Measurements from ENCODE around the gene DNMT1.
"Not testable (repeated sequence)": the region's sequence is repeated elsewhere in the genome, so short reads cannot be mapped to it uniquely, and the experiment has no call there.

DNMT1 gene

DNA sequence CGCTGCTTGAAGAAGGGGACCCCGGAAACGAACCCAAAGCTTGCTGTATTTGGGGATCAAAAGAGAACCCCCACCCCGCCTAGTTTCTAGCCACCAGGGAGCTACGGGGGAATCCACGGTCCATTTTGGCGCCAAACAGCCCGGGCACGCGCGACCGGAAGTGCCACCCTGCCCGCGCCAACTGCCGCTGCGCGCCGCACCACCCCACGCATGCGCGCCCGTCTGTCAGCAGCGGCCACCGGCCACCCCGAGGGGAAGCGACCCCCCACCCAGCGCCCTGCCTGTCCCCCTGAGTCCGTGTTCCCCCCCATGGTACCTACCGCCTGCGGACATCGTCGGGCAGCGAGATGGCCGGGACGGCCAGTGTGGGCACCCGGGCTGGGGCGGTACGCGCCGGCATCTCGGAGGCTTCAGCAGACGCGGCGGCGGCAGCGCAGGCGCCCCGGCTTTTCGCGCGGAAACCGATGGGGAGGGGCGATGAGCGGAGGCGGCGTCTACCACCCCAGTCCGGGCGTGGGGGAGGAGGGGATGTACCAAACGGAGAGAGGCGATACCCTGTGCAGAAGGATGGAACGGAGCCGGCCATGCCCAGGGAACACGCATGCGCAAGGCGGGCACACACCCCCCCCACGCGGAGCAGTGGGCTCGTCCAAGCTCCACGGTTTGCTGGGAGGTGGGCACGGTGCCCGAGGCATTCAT lies at the start of gene DNMT1:
DNMT1 (minus strand) TSS at position 454 of the 699 bp plus-strand sequence; CDS start at position 400, 54 bp downstream.
- DNase-seq, result peak; percentile 99

GRCh38 chr19:10243606-10244005 lies 48.9 kb upstream of the DNMT1 start:
- DNase-seq, result no peak

DNA sequence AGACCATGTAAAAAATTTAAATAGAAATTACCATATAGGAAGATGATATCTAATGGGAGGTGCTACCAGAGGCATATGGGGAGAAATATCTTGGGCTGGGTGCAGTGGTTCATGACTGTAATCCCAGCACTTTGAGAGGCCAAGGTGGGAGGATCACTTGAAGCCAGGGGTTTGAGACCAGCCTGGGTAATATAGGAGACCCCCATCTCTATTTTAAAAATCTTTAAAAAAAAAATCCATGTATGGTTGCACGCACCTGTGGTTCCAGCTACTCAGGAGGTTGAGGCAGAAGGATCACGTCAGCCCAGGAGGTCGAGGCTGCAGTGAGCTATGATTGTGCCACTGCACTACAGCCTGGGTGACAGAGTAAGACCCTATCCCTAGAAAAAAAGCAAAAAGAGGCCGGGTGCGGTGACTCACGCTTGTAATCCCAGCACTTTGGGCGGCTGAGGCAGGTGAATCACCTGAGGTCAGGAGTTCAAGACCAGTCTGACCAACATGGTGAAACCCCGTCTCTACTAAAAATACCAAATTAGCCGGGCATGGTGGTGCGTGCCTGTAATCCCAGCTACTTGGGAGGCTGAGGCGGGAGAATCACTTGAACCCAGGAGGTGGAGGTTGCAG lies 47.2 kb upstream of the DNMT1 start:
- not testable (repeated sequence) for DNase-seq

DNA sequence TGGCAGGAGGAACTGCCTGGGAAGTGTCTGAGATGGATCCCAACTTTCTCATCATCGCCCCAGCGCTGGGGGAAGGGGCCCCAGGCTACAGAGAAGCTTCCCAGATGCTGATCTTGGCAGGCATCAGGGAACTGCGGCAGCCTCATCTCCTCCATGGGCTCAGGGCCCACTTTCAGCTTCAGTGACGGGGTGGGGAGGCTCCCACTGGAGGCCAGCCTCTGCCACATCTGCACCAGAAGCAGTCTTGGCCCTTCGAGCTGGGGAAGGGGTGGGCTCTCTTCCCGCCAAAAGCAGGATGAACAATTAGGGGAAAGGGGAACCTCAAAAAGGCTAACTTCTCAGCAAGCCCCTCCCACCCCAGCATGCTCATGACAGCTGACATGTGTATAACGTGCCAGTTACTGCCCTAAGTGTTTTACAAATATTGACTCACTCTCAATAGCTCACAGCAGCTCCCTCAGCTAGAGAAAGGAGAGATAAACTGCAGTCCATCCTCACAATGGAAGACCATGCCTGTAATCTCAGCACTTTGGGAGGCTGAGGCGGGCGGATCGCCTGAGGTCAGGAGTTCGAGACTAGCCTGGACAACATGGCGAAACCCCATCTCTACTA lies 43.5 kb upstream of the DNMT1 start:
- DNase-seq, result no peak

- DNase-seq, result no peak
These were observed 42.9 kb upstream of the DNMT1 start for GRCh38 chr19:10237702-10238101.

GRCh38 chr19:10235409-10235808 lies 40.7 kb upstream of the DNMT1 start:
- not testable (repeated sequence) for DNase-seq

- DNase-seq, result no peak
These were observed 40.2 kb upstream of the DNMT1 start for GRCh38 chr19:10235003-10235402.

- DNase-seq, result no peak
These were observed 39.2 kb upstream of the DNMT1 start for GRCh38 chr19:10233946-10234345.

- DNase-seq, result no peak
These were observed 37.0 kb upstream of the DNMT1 start for GRCh38 chr19:10231612-10232228.

- DNase-seq, result peak; percentile 73 to 81
These were observed 36.3 kb upstream of the DNMT1 start, which contains the start of gene S1PR2 for GRCh38 chr19:10230861-10231611. Gene S1PR2 (minus strand): TSS chr19:10231331. CDS start chr19:10224905, 6,426 bp downstream.

DNA sequence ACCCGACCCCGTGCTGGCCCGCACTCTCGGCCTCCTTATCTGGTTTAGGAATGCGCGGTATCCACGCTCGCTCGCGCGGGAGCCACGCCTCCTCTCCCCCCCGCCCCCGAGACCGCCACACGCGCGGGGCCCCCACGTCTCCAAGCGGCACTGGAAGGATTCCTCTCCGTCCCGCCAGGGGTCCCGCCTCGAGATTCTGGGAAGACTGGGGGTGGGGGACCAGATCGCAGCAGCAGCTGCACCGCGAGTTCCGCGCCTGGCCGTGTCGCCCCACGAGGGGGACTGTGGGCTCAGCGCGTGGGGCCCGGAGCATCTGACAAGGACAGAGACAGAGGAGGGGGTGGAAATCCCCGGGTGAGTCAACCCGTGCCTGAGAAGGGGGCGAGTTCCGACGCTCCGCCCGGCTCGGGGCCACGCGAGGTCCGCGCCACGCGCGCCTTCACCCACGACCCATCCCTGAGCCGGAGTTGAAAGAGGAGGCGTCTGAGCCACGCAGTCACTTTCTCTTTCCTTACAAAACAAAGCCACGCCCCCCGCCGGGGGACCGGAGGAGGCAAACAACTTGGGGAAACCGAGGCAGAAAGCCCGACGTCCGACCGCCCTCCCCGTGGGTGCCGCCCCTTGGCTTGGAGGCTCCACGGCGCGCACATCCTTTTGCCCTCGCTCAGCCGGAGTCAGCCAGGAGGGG lies 35.6 kb upstream of the DNMT1 start:
- DNase-seq, result peak; percentile 60 to 75

GRCh38 chr19:10228920-10229319 lies 34.2 kb upstream of the DNMT1 start:
- peak; percentile 32 to 41 for DNase-seq

GRCh38 chr19:10228393-10228792 lies 33.6 kb upstream of the DNMT1 start:
- DNase-seq, result no peak

- no peak for DNase-seq
These were observed 32.5 kb upstream of the DNMT1 start for GRCh38 chr19:10227026-10227971.

DNA sequence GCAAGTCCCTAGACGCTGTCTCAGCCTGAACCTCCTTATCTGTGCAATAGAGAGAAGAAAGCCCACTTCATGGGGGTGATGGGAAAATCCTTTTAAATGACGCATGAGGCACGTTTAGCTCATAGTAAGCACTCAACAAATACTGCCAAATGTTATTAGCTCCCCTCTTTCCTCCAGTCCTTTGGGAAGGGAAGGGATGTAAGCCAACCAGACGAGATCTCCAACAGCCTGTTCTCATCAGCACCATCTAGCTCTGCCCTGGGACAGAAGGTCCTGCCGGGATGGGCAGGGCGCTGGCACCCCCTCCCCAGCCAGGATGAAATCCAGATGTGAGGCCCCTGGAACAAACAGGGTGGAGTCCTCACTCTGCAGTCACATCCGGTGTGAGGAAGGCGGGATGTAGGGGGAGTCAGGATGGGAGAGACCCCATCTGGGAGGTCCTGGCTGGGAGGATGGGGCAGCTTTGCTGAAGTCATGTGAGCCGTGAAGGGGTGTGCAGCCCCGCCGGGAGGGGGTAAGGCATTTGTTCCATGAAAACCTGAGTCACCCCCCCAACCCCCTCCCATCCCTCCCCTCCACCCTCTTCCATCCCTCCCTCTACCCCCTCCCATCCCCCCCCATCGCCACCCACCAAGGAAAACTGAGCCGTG lies 31.7 kb upstream of the DNMT1 start:
- no peak for DNase-seq

DNA sequence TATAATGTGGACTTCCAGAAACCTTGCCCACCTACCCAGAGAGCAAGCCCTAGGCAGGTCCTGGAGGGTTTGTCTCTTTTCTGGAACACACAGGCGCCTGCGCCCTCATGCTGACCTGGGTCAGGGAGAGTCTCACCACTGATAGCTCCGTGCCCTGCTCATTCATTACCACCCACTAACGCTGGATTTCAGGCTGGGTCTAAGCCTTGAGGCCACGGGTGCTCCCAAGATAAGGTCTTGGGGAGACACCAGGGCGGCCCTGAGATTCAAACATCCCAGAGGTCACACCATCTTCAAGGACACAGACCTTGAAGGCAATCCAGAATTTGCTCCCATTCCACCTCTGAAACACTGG lies 31.2 kb upstream of the DNMT1 start:
- DNase-seq, result no peak

- DNase-seq, result no peak
These were observed 29.6 kb upstream of the DNMT1 start for GRCh38 chr19:10224337-10224736.

DNA sequence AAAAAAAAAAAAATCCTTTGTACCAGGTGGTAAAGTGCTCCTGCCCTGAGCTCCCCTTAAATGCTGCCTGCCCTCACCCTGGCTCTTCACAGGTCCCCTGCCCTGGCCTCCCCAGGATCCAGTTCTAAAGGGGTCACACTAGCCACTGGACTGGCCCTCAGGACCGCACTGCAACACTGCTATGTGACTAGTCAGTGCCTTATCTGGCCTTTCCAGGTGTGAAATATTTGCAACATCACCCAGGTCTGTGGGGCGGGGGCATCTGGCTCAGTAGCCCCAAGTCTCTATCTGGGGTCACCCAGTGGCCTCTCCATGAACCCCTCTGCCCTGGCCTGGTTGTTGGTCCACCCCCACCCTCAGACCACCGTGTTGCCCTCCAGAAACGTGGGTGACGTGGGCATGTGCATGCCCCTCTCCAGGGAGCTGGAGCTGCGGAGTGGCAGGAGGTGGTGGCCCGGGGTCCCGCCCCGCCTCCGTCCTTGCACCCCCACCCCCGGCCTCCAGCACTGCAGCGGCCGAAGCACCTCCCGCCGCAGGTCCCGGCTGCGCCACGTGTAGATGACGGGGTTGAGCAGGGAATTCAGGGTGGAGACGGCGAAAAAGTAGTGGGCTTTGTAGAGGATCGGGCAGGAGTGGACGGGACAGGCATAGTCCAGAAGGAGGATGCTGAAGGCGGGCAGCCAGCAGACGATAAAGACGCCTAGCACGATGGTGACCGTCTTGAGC lies 28.9 kb upstream of the DNMT1 start:
- DNase-seq, result no peak

DNA sequence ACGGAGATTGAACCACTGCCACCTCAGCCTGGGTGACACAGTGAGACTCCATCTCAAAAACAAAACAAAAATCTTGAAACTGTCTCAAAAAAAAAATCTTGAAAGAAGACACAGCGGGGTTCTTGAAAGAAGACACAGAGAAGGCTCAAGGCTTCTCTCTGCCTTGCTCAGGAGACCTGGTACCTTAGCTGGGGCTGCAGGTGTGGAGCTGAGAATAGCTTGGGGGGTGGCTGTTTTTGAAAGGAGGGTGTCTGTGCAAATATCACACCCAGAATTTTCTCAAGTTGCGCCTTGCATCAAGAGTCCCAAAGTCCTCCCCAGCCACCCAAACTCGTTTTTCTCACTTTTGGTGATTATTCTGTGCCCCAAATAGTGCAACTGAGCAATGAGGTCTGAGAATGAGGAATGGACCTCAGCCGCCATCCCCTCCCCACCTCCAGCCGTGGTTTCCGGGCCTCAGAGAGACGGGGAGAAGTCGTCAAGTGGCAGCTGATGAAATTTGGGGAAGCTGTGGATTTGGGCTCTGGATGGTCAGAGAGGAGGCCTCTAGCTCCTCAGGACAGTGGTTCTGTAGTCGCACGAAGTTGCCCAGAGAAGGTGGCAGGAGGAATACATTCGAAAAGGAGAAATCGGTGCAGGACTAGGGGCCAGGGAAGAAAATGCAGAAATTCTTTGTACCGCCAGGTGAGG lies 27.6 kb upstream of the DNMT1 start:
- no peak for DNase-seq

Measured in stimulated activated CD4-positive, alpha-beta T cell treated with anti-CD3 and anti-CD28 coated beads, Interleukin-2, amount 100 ng/mL, for 24 hours (primary cell).